ENCODE results near the gene ITGBL1. TPM values are rescaled to one million over a fixed set of nuclear protein-coding genes. Genes with fewer than 3 reads are reported as not detected.

The ITGBL1 gene
- total and polyA plus RNA-seq, 2 of the 4 experiments (the other 2 are of a cell fraction): 22.2 to 24.2 TPM

DNA sequence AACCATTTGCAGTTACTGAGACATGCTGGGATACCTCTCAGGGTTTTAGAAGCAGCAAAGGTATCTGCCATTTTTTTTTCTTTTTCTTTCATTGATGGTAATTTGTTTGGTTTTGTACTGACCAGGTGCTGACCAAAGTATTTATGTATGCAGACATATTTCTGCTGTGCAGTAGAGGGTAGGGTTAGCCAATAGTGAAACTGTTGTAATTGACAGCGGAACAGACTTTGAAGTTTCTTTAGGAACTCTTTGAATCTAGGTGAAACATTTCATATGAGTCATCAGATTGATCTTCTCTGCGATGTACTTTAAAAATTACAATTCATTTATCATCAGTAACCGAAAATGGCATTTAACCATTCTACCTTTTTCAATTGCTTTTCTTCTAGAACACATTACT is 63.0 kb downstream of the ITGBL1 start:
- H2AFZ ChIP-seq (replicated peaks; ENCODE audit: low read length, poor library complexity): no peak overlapping the region
- peaks cover under 1% of the 10 kb centered on the region; the same call in 1 of the 2 replicates for H3K9me1 ChIP-seq (ENCODE audit: insufficient read depth, low read length)
- no peak overlapping the region for H3K23ac ChIP-seq (ENCODE audit: low read depth, low read length)
- ChIA-PET CTCF (no interaction called here), POLR2A (ENCODE audit: unreplicated experiment) (no interaction called here)
- H2BK120ac ChIP-seq (ENCODE audit: low read depth, low read length): no peak overlapping the region
- H3K36me3 ChIP-seq (ENCODE audit: control insufficient read depth, insufficient read depth, low read length): no peaks in the 10 kb centered on the region
- WGBS, 2 experiments (ENCODE audit: extremely low coverage in 2 of 2, insufficient read length in 1 of 2): no CpG with 5 or more reads among the region's 3 CpGs
- no peak overlapping the region for H2BK20ac ChIP-seq (ENCODE audit: low read depth, low read length)
- in situ Hi-C loops (cut with MboI; ENCODE audit: low sequenced_read_pairs) (loop anchor here (5.0 to 25.0 kb wide), 2 partner anchors 242 to 922 kb away; no protein-coding TSS in a partner anchor), dilution Hi-C loops (cut with HindIII; ENCODE audit: low sequenced_read_pairs, unreplicated experiment) (no loop called here), intact Hi-C loops (cut with micrococcal nuclease) (loop anchor here (5.0 kb wide), 1 partner anchor 192 kb away; no protein-coding TSS in a partner anchor)
- H2BK15ac ChIP-seq (ENCODE audit: low read depth, low read length): no peak overlapping the region
- peaks cover under 1% of the 10 kb centered on the region; the same call in 1 of the 2 replicates for H3K4me1 ChIP-seq (ENCODE audit: control insufficient read depth, insufficient read depth, low read length)
- H2AK5ac ChIP-seq (ENCODE audit: low read depth, low read length): no peak overlapping the region
- no peaks in the 10 kb centered on the region for H3K9me3 ChIP-seq (ENCODE audit: control insufficient read depth, insufficient read depth, low read length)
- H3K4me2 ChIP-seq (ENCODE audit: low read depth, low read length): no peak overlapping the region
- no peak overlapping the region for H3K9ac ChIP-seq (ENCODE audit: low read depth, low read length)
- no peak overlapping the region for H3K4ac ChIP-seq (ENCODE audit: low read depth, low read length)
- no TSS peak for BruUV-seq (replicated peaks)
- H3K18ac ChIP-seq (ENCODE audit: low read depth, low read length): no peak overlapping the region
- H3K14ac ChIP-seq (replicated peaks; ENCODE audit: low read depth, low read length): no peak overlapping the region
- no peak overlapping the region for H4K91ac ChIP-seq (ENCODE audit: insufficient read depth, low read depth, low read length)
- no peaks in the 10 kb centered on the region for H4K20me1 ChIP-seq (ENCODE audit: insufficient read depth, low read length)
- no peak overlapping the region for H2BK5ac ChIP-seq (ENCODE audit: low read depth, low read length, poor library complexity, severe bottlenecking)
- H4K8ac ChIP-seq (ENCODE audit: low read depth in 2 of 2, low read length in 2 of 2): no peak overlapping the region
- no peaks in the 10 kb centered on the region for H3K27me3 ChIP-seq (ENCODE audit: control insufficient read depth, insufficient read depth, low read length)
- no peaks in the 10 kb centered on the region for H3K79me1 ChIP-seq (ENCODE audit: low read depth in 1 of 2, low read length in 2 of 2)
- H4K5ac ChIP-seq (ENCODE audit: low read depth, low read length): no peak overlapping the region
- ATAC-seq (ENCODE audit: low read depth): no peak
- TF ChIP-seq SMC3 (IDR thresholded peaks at IDR 0.05; ENCODE audit: low read depth, low read length) (no peak), CHD1 (IDR thresholded peaks at IDR 0.05; ENCODE audit: low read depth, low read length) (no peak), MAZ (IDR thresholded peaks at IDR 0.05; ENCODE audit: borderline replicate concordance, low read depth, low read length) (no peak), RCOR1 (IDR thresholded peaks at IDR 0.05; ENCODE audit: insufficient replicate concordance, low read length) (no peak), RAD21 (IDR thresholded peaks at IDR 0.05; ENCODE audit: low read length) (no peak), CEBPB (IDR thresholded peaks at IDR 0.05; ENCODE audit: low read depth, low read length) (no peak), MAFK (IDR thresholded peaks at IDR 0.05; ENCODE audit: low read depth, low read length) (no peak), RFX5 (IDR thresholded peaks at IDR 0.05; ENCODE audit: low read depth, low read length) (no peak), MXI1 (IDR thresholded peaks at IDR 0.05; ENCODE audit: borderline replicate concordance, low read depth, low read length) (no peak), NFE2L2 (IDR thresholded peaks at IDR 0.05; ENCODE audit: low read depth, low read length) (no peak), FOS (IDR thresholded peaks at IDR 0.05; ENCODE audit: low read depth, low read length) (no peak), POLR2A (IDR thresholded peaks at IDR 0.05; ENCODE audit: low read depth, low read length) (no peak), BHLHE40 (IDR thresholded peaks at IDR 0.05; ENCODE audit: low read depth, low read length) (no peak)
- TF ChIP-seq, protein P1, sequence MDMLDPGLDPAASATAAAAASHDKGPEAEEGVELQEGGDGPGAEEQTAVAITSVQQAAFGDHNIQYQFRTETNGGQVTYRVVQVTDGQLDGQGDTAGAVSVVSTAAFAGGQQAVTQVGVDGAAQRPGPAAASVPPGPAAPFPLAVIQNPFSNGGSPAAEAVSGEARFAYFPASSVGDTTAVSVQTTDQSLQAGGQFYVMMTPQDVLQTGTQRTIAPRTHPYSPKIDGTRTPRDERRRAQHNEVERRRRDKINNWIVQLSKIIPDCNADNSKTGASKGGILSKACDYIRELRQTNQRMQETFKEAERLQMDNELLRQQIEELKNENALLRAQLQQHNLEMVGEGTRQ (IDR thresholded peaks at IDR 0.05; ENCODE audit: low read depth, low read length): no peak
- TF ChIP-seq, protein P2, sequence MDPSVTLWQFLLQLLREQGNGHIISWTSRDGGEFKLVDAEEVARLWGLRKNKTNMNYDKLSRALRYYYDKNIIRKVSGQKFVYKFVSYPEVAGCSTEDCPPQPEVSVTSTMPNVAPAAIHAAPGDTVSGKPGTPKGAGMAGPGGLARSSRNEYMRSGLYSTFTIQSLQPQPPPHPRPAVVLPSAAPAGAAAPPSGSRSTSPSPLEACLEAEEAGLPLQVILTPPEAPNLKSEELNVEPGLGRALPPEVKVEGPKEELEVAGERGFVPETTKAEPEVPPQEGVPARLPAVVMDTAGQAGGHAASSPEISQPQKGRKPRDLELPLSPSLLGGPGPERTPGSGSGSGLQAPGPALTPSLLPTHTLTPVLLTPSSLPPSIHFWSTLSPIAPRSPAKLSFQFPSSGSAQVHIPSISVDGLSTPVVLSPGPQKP (IDR thresholded peaks at IDR 0.05; ENCODE audit: borderline replicate concordance, low read depth, low read length): no peak
- TF ChIP-seq, protein P3, sequence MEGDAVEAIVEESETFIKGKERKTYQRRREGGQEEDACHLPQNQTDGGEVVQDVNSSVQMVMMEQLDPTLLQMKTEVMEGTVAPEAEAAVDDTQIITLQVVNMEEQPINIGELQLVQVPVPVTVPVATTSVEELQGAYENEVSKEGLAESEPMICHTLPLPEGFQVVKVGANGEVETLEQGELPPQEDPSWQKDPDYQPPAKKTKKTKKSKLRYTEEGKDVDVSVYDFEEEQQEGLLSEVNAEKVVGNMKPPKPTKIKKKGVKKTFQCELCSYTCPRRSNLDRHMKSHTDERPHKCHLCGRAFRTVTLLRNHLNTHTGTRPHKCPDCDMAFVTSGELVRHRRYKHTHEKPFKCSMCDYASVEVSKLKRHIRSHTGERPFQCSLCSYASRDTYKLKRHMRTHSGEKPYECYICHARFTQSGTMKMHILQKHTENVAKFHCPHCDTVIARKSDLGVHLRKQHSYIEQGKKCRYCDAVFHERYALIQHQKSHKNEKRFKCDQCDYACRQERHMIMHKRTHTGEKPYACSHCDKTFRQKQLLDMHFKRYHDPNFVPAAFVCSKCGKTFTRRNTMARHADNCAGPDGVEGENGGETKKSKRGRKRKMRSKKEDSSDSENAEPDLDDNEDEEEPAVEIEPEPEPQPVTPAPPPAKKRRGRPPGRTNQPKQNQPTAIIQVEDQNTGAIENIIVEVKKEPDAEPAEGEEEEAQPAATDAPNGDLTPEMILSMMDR (conservative IDR thresholded peaks at IDR 0.05; ENCODE audit: low read depth, low read length): no peak
- H3K56ac ChIP-seq (ENCODE audit: extremely low read depth, insufficient read depth, low read length): no peak overlapping the region
- no peak overlapping the region for H3K4me3 ChIP-seq (ENCODE audit: insufficient read depth, low read depth, low read length)
- no peak for DNase-seq
- no peak overlapping the region for H2AK9ac ChIP-seq (replicated peaks; ENCODE audit: low read depth, low read length, poor library complexity)
- H3K27ac ChIP-seq (ENCODE audit: insufficient read depth, low read length): no peak overlapping the region

Measured in IMR-90 (cell line).